ENCODE results near the gene ATF3.

The ATF3 gene

GRCh38 chr1:212618466-212619210, 10.1 kb downstream of the ATF3 start:
- Histone ChIP-seq H3K9me3 (ENCODE audit: control insufficient read depth, insufficient read depth, low read length) (no peaks in the 10 kb centered on the region), H3K36me3 (ENCODE audit: control insufficient read depth, low read length) (no peaks in the 10 kb centered on the region), H3K9me2 (replicated peaks; ENCODE audit: control insufficient read depth, low read length) (no peaks in the 10 kb centered on the region), H3K79me2 (ENCODE audit: control insufficient read depth, low read length) (no peaks in the 10 kb centered on the region), H3K4me3 (ENCODE audit: low read length) (no peak overlapping the region), H3F3A (ENCODE audit: control insufficient read depth, insufficient read depth) (no peaks in the 10 kb centered on the region), H3K27ac (ENCODE audit: low read depth, low read length) (no peak overlapping the region), H3K4me2 (ENCODE audit: low read length) (no peak overlapping the region), H3K27me3 (ENCODE audit: control insufficient read depth, low read length) (peaks cover 27% of the 10 kb centered on the region), H4K20me1 (ENCODE audit: control insufficient read depth, insufficient read depth, low read depth, low read length) (no peaks in the 10 kb centered on the region), H3K4me1 (ENCODE audit: control insufficient read depth, low read length) (no peaks in the 10 kb centered on the region)
- TF ChIP-seq CTCF (IDR thresholded peaks at IDR 0.05; ENCODE audit: low read depth, low read length, poor library complexity, severe bottlenecking) (no peak), EZH2phosphoT487 (IDR thresholded peaks at IDR 0.05; ENCODE audit: borderline replicate concordance, low read length) (no peak)

- no peak for TF ChIP-seq EZH2phosphoT487 (IDR thresholded peaks at IDR 0.05; ENCODE audit: borderline replicate concordance, low read length)
- TF ChIP-seq CTCF (IDR thresholded peaks at IDR 0.05; ENCODE audit: low read depth, low read length, poor library complexity, severe bottlenecking), result no peak
- H3K36me3 ChIP-seq (ENCODE audit: control insufficient read depth, low read length), result no peaks in the 10 kb centered on the region
- H3K4me2 ChIP-seq (ENCODE audit: low read length), result no peak overlapping the region
- H3K9me3 ChIP-seq (ENCODE audit: control insufficient read depth, insufficient read depth, low read length), result no peaks in the 10 kb centered on the region
- H3K79me2 ChIP-seq (ENCODE audit: control insufficient read depth, low read length), result no peaks in the 10 kb centered on the region
- no peaks in the 10 kb centered on the region for H3K4me1 ChIP-seq (ENCODE audit: control insufficient read depth, low read length)
- H3K9me2 ChIP-seq (replicated peaks; ENCODE audit: control insufficient read depth, low read length), result no peaks in the 10 kb centered on the region
- peaks cover 27% of the 10 kb centered on the region for H3K27me3 ChIP-seq (ENCODE audit: control insufficient read depth, low read length)
- no peak overlapping the region for H3K27ac ChIP-seq (ENCODE audit: low read depth, low read length)
- H4K20me1 ChIP-seq (ENCODE audit: control insufficient read depth, insufficient read depth, low read depth, low read length), result no peaks in the 10 kb centered on the region
- H3K4me3 ChIP-seq (ENCODE audit: low read length), result no peak overlapping the region
- no peaks in the 10 kb centered on the region for H3F3A ChIP-seq (ENCODE audit: control insufficient read depth, insufficient read depth)
These were observed 11.7 kb downstream of the ATF3 start for GRCh38 chr1:212620293-212620692.

- Histone ChIP-seq H3K27ac (ENCODE audit: low read depth, low read length) (no peak overlapping the region), H3F3A (ENCODE audit: control insufficient read depth, insufficient read depth) (no peaks in the 10 kb centered on the region), H3K4me2 (ENCODE audit: low read length) (no peak overlapping the region), H3K36me3 (ENCODE audit: control insufficient read depth, low read length) (no peaks in the 10 kb centered on the region), H3K79me2 (ENCODE audit: control insufficient read depth, low read length) (no peaks in the 10 kb centered on the region), H3K9me3 (ENCODE audit: control insufficient read depth, insufficient read depth, low read length) (no peaks in the 10 kb centered on the region), H3K27me3 (ENCODE audit: control insufficient read depth, low read length) (peaks cover 27% of the 10 kb centered on the region), H4K20me1 (ENCODE audit: control insufficient read depth, insufficient read depth, low read depth, low read length) (no peaks in the 10 kb centered on the region), H3K4me3 (ENCODE audit: low read length) (no peak overlapping the region), H3K4me1 (ENCODE audit: control insufficient read depth, low read length) (no peaks in the 10 kb centered on the region), H3K9me2 (replicated peaks; ENCODE audit: control insufficient read depth, low read length) (no peaks in the 10 kb centered on the region)
- no peak for TF ChIP-seq CTCF (IDR thresholded peaks at IDR 0.05; ENCODE audit: low read depth, low read length, poor library complexity, severe bottlenecking)
- no peak for TF ChIP-seq EZH2phosphoT487 (IDR thresholded peaks at IDR 0.05; ENCODE audit: borderline replicate concordance, low read length)
These were observed 12.7 kb downstream of the ATF3 start for GRCh38 chr1:212621043-212621948.
